Esophagus squamous epithelium (tissue), 5 donors: Measurements from ENCODE around the gene CRNN. TPM values are rescaled to one million over a fixed set of nuclear protein-coding genes. Genes with fewer than 3 reads are reported as not detected.

Experiments used
- DNase-seq: peaks from one replicate; lab custom pipeline; 2025; lab: John Stamatoyannopoulos, UW
- H3K27ac ChIP-seq, 4 donors: fragments of 200-600 bp; sonication (generic); one replicate each; pipeline ENCODE4 v1.5.1; 2016 to 2019; ENCODE audit warnings: mild to moderate bottlenecking in 1 of 4
- H3K27me3 ChIP-seq, 4 donors: fragments of 200-600 bp; sonication (generic); 1 replicate in 3 of 4; 2 replicates in 1 of 4; pipeline versions ENCODE4 v1.5.1 to v1.6.0; 2017 to 2021; ENCODE audit warnings: antibody characterized with exemption in 1 of 4
- H3K36me3 ChIP-seq, 3 donors: fragments of 200-600 bp; sonication (generic); one replicate each; pipeline ENCODE4 v1.5.1; 2016 to 2019
- H3K4me1 ChIP-seq, 3 donors: fragments of 200-600 bp; sonication (generic); one replicate each; pipeline ENCODE4 v1.5.1; 2017 to 2019
- H3K4me3 ChIP-seq, 4 donors: fragments of 200-600 bp; sonication (generic); 1 replicate in 3 of 4; 2 replicates in 1 of 4; pipeline ENCODE4 v1.5.1; 2016 to 2019; ENCODE audit warnings: mild to moderate bottlenecking in 2 of 4, moderate library complexity in 1 of 4
- H3K9me3 ChIP-seq, 3 donors: fragments of 200-600 bp; sonication (generic); one replicate each; pipeline ENCODE4 v1.5.1; 2016 to 2019
- CTCF ChIP-seq, 6 experiments: fragments of 450-650 bp in 4 of 6; fragments of 200-600 bp in 2 of 6; sonication (generic) in 2 of 6; IDR thresholded peaks; one replicate each; pipeline ENCODE4 v1.5.1; 2016 to 2019; ENCODE audit warnings: antibody characterized with exemption in 6 of 6, mild to moderate bottlenecking in 4 of 6, moderate library complexity in 4 of 6
- POLR2A ChIP-seq, 4 donors: fragments of 450-650 bp; IDR thresholded peaks; one replicate each; pipeline ENCODE4 v1.6.1; 2017; ENCODE audit warnings: antibody characterized with exemption in 4 of 4, mild to moderate bottlenecking in 4 of 4, moderate library complexity in 3 of 4
- WGBS, 2 donors: methylation state at CpG; one replicate each; pipeline ENCODE4 v1.1.5; 2018; 5-methylcytosine and 5-hydroxymethylcytosine counted together
- intact Hi-C: fragments of 100-400 bp; cut with DNase I; formaldehyde crosslinking; loops from one replicate; pipeline ENCODE4 v1.15.0; 2022
- total RNA-seq, 4 donors: library from RNA; depleted of rRNA; stranded (reverse); fragments of >200 nt; gene quantifications; one replicate each; pipeline ENCODE4 v1.1.0, GENCODE V29; 2016
- donor health status: DM: yes; HTN: yes; CAD: no.

Gene CRNN
- total RNA-seq, 4 donors from 2014 or later, result 1,263 to 5,310 (median 2,301) TPM

GRCh38 chr1:152410599-152410998, 3.5 kb downstream of the CRNN start:
- intact Hi-C loops, result no loop called here
- peaks cover 0 to 21% (median 0%) of the 10 kb centered on the region in 3 donors for H3K4me1 ChIP-seq
- H3K4me3 ChIP-seq, result peak overlapping the region in 1 of 4 donors; percentile 40
- 71% methylated on average over 3 of the region's 7 CpGs; no CpG with 5 or more reads in 1 of the 2 donors for WGBS, 2 donors
- TF ChIP-seq POLR2A (IDR thresholded peaks at IDR 0.05) (no peak), CTCF (IDR thresholded peaks at IDR 0.05) (no peak)
- no peaks in the 10 kb centered on the region for H3K27me3 ChIP-seq
- no peak for DNase-seq
- H3K27ac ChIP-seq, result peak overlapping the region in 3 of 4 donors; percentile 9 to 76 (median 53)
- H3K9me3 ChIP-seq, result no peaks in the 10 kb centered on the region
- H3K36me3 ChIP-seq, result no peaks in the 10 kb centered on the region

- intact Hi-C loops, result no loop called here
- 83 to 84% methylated on average over 2 to 3 of the region's 3 CpGs for WGBS, 2 donors
- Histone ChIP-seq H3K36me3 (no peaks in the 10 kb centered on the region), H3K4me1 (peaks cover 0 to 18% (median 0%) of the 10 kb centered on the region in 3 donors), H3K27me3 (no peaks in the 10 kb centered on the region), H3K9me3 (no peaks in the 10 kb centered on the region), H3K27ac (peak overlapping the region in 3 of 4 donors; percentile 9 to 76 (median 53)), H3K4me3 (no peak overlapping the region)
- DNase-seq, result no peak
- TF ChIP-seq POLR2A (IDR thresholded peaks at IDR 0.05) (no peak), CTCF (IDR thresholded peaks at IDR 0.05) (no peak)
Observed at GRCh38 chr1:152410028-152410427, 4.0 kb downstream of the CRNN start.

GRCh38 chr1:152408664-152409063, 5.4 kb downstream of the CRNN start:
- no peaks in the 10 kb centered on the region for H3K27me3 ChIP-seq
- peaks cover 0 to 18% (median 0%) of the 10 kb centered on the region in 3 donors for H3K4me1 ChIP-seq
- no peak overlapping the region for H3K27ac ChIP-seq
- intact Hi-C loops, result no loop called here
- no peak for DNase-seq
- H3K36me3 ChIP-seq, result no peaks in the 10 kb centered on the region
- no peaks in the 10 kb centered on the region for H3K9me3 ChIP-seq
- WGBS, 2 donors, result 81 to 94% methylated on average over 4 of the region's 4 CpGs
- TF ChIP-seq CTCF (IDR thresholded peaks at IDR 0.05), result no peak
- no peak for TF ChIP-seq POLR2A (IDR thresholded peaks at IDR 0.05)
- H3K4me3 ChIP-seq, result no peak overlapping the region

- Histone ChIP-seq H3K27ac (peak overlapping the region in 2 of 4 donors; percentile 17 to 33), H3K9me3 (no peaks in the 10 kb centered on the region), H3K27me3 (no peaks in the 10 kb centered on the region), H3K4me3 (no peak overlapping the region), H3K4me1 (peaks cover 0 to 15% (median 0%) of the 10 kb centered on the region in 3 donors), H3K36me3 (no peaks in the 10 kb centered on the region)
- 29 to 58% methylated on average over 7 to 8 of the region's 8 CpGs for WGBS, 2 donors
- TF ChIP-seq CTCF (IDR thresholded peaks at IDR 0.05) (peak; percentile 21 to 90 (median 62)), POLR2A (IDR thresholded peaks at IDR 0.05) (no peak)
- intact Hi-C loops, result no loop called here
- no peak for DNase-seq
Observed at GRCh38 chr1:152398812-152399698, 15.0 kb downstream of the CRNN start.

GRCh38 chr1:152397474-152397873, 16.6 kb downstream of the CRNN start:
- H3K4me1 ChIP-seq, result peaks cover 0 to 26% (median 0%) of the 10 kb centered on the region in 3 donors
- intact Hi-C loops, result no loop called here
- H3K4me3 ChIP-seq, result no peak overlapping the region
- 76 to 86% methylated on average over 5 of the region's 5 CpGs for WGBS, 2 donors
- DNase-seq, result no peak
- no peaks in the 10 kb centered on the region for H3K36me3 ChIP-seq
- H3K9me3 ChIP-seq, result no peaks in the 10 kb centered on the region
- H3K27ac ChIP-seq, result no peak overlapping the region
- no peak for TF ChIP-seq POLR2A (IDR thresholded peaks at IDR 0.05)
- no peak for TF ChIP-seq CTCF (IDR thresholded peaks at IDR 0.05)
- H3K27me3 ChIP-seq, result no peaks in the 10 kb centered on the region
